T-helper 1 cell treated with Interleukin-12 subunit alpha and Interleukin-12 subunit beta and Interleukin-4 antibody, amounts not matched to agents 30 μg/mL and 1 μg/mL, for 36 hours (primary cell): ENCODE measurements around the gene CAPN2.

Experiments used
- H3K27ac Mint-ChIP-seq: one replicate; pipeline ENCODE4 v1.8.0; 2021; ENCODE audit warnings: mild to moderate bottlenecking, mixed read lengths
- H3K27me3 Mint-ChIP-seq: one replicate; pipeline ENCODE4 v1.8.0; 2021; ENCODE audit warnings: low read depth, mixed read lengths
- H3K36me3 Mint-ChIP-seq: one replicate; pipeline ENCODE4 v1.8.0; 2021; ENCODE audit warnings: low read depth, mixed read lengths
- H3K4me1 Mint-ChIP-seq: one replicate; pipeline ENCODE4 v1.8.0; 2021; ENCODE audit warnings: low read depth, mixed read lengths
- H3K4me3 Mint-ChIP-seq: one replicate; pipeline ENCODE4 v1.8.0; 2021; ENCODE audit warnings: mild to moderate bottlenecking, moderate library complexity, mixed read lengths
- H3K9me3 Mint-ChIP-seq: one replicate; pipeline ENCODE4 v1.8.0; 2021; ENCODE audit warnings: mixed read lengths

Gene CAPN2

DNA sequence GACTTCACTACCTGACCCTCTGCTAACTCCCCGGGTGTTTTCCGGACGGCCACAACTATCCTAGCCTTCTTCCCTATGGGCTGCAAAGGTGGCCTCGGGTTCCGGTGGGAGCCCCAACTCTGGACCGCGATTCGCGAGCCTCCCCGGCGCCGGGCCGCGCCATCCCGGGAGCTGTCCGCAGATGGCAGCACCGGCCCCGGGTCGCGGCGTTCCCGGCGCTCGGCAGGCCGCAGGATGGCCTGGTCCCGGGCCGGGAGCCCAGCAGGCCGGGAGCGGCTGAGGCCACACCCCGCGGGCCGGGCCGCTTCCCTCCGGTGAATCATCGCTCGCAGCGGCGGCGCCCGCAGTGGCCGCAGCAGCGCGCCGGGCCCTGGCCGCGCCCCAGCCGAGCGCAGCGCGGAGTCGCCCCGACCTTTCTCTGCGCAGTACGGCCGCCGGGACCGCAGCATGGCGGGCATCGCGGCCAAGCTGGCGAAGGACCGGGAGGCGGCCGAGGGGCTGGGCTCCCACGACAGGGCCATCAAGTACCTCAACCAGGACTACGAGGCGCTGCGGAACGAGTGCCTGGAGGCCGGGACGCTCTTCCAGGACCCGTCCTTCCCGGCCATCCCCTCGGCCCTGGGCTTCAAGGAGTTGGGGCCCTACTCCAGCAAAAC, at the start of gene CAPN2:
TSS of gene CAPN2 (plus strand) at position 346 of the 656 bp plus-strand sequence. CDS start at position 448, 102 bp downstream.
- Mint-ChIP-seq H3K4me1 (peaks cover 62% of the 10 kb centered on the region), H3K4me3 (peak within 1 kb of the TSS; percentile 83), H3K27me3 (peaks cover 7% of the 10 kb centered on the region), H3K27ac (peak within 1 kb of the TSS; percentile 81), H3K9me3 (no peaks in the 10 kb centered on the region), H3K36me3 (peaks cover 22% of the 10 kb centered on the region)

DNA sequence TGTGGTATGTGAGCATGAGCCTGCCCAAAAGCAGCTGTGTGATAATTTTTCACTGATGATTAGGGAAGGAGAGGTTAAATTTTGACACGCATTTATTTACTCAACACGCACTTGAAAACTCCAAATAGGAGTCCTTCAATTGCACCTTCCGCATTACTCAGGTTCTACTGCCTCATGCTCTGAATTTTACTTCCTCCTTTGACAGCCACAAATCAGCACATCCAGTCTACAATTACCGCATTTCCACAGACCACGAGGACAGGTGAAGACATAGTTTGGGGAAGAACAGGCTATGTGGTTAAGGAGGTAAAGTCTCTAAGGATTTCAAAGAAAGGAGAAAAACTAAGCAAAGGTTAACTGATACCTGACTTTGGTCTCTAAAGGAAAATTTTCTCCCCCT, 49.4 kb upstream of the CAPN2 start:
- no peak overlapping the region for H3K27ac Mint-ChIP-seq
- H3K9me3 Mint-ChIP-seq = no peaks in the 10 kb centered on the region
- H3K36me3 Mint-ChIP-seq = no peaks in the 10 kb centered on the region
- no peak overlapping the region for H3K4me3 Mint-ChIP-seq
- no peaks in the 10 kb centered on the region for H3K4me1 Mint-ChIP-seq
- peaks cover 15% of the 10 kb centered on the region for H3K27me3 Mint-ChIP-seq

DNA sequence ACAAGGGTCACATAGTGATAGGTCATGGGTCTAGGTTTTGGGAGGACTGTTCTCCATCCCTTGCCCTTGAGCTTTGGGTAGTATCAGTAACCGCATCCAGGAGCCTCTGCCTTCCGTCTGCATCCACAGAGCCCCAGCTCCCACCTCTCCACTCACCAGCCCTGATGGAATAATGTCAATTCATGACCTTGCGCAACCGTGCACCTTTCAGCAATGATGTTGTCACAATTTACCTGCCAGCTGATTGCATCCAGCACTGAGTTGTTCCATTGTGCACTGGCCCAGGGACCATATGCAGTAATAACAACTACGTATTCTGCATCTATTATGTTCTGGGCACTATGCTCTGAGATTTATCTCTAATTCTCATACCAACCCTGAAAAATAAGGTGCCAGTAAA, 48.2 kb upstream of the CAPN2 start:
- H3K4me3 Mint-ChIP-seq = no peak overlapping the region
- no peaks in the 10 kb centered on the region for H3K4me1 Mint-ChIP-seq
- H3K36me3 Mint-ChIP-seq = no peaks in the 10 kb centered on the region
- H3K27me3 Mint-ChIP-seq = peaks cover 24% of the 10 kb centered on the region
- H3K9me3 Mint-ChIP-seq = no peaks in the 10 kb centered on the region
- no peak overlapping the region for H3K27ac Mint-ChIP-seq

DNA sequence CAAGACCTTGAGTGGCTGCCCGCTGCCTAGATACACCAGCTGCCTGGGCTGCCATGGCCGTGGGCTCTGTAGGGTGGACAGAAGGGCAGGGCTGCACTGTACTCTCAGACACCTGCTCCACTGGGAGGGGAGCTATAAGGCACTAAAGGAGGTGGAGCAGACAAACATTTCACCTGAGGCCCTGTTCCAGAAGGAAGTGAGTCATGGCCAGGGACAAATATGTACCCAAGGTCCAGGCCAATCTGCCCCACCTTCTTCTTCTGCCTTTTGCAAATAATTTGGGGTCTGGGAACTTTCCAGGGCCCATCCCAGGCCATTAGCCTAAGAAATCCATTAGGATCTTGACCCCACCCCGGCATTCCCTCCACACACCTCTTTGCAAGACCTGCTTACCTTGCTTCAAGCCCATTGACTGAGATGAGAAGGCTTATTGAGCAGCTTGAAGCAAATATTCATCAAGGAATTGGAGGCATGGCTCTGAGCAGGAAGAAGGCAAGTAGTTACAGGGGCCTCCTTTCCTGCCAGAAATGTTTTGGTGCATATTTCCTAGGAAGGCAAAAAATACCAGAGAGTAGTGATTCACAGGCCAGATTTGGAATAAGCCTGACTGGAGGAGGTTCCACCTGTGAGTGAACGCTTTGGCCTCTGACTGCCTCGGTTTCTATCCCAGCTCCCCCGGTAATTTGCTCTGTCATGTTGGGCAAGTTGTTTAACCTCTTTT, 46.6 kb upstream of the CAPN2 start, which contains the start of gene CAPN8:
TSS of gene CAPN8 (minus strand) at position 110 of the 721 bp plus-strand sequence. CDS start at position 55, 55 bp downstream.
- Mint-ChIP-seq H3K27me3 (peaks cover 24% of the 10 kb centered on the region), H3K9me3 (no peaks in the 10 kb centered on the region), H3K27ac (no peak within 1 kb of the TSS), H3K4me1 (no peaks in the 10 kb centered on the region), H3K4me3 (no peak within 1 kb of the TSS), H3K36me3 (no peaks in the 10 kb centered on the region)

DNA sequence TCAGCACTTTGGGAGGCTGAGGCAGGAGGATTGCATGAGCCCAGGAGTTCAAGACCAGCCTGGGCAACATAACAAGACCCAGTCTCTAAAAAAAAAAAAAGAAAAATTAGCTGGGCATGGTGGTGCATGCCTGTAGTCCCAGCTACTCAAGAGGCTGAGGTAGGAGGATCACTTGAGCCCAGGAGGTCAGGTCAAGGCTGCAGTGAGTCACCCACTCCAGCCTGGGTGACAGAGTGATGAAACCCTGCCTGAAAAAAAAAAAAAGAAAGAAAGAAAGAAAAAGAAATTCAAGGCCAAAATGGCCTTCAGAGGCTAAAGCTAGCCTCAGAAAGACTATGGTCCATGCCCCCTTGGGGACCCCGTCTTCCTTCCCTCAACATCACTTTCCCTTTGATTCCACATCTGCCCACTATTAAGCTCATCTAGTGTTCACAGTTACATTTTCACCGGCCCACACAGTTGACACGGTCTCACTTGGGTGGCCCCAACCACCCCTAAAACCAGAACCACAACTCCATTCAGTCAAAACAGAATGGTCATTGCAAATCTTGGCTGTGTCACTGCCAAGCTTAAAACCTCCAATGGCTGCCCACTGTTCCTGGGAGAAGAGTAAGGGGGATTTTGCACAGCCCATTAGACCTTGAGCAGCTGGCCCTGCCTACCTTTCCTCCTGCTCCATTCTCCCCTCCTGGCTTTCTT, 44.7 kb upstream of the CAPN2 start:
- Mint-ChIP-seq H3K27me3 (peaks cover 32% of the 10 kb centered on the region), H3K36me3 (no peaks in the 10 kb centered on the region), H3K9me3 (no peaks in the 10 kb centered on the region), H3K4me3 (no peak overlapping the region), H3K27ac (no peak overlapping the region), H3K4me1 (no peaks in the 10 kb centered on the region)

DNA sequence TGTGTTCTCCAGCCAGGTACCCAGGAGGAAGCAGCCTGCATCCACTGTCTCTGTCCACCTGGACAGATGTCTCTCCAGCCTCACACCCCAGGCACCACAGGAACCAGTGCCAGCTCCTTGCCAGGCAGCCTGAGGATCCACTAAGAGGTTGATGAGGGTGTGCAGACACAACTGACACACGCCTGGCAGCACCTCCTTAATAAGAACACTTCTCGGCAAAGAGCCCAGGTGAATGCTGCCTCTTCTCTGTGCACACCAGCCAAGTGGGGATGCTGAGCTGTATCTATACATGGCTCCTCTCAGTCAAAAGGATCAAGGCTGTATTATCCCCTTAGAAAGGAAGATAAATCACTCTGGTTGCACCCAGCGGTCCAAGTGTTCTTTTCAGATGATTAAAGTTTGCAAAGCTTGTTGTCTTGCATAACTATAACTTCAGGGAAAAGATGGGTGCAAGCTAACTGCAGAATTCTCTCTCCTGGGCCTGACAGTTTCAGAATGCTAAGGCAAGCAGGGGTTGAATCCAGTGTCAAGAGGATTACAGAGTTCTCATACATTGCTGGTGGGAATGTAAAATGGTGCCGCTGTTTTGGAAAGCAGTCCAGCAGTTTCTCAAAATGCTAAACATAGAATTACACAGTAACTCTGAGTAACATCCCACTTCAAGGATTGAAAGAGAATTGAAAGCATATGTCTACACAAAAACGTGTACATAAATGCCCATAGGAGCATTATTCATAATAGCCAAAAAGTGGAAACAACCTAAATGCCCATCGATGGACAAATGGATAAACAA, 43.1 kb upstream of the CAPN2 start:
- H3K27ac Mint-ChIP-seq = no peak overlapping the region
- H3K9me3 Mint-ChIP-seq = no peaks in the 10 kb centered on the region
- H3K4me1 Mint-ChIP-seq = no peaks in the 10 kb centered on the region
- H3K27me3 Mint-ChIP-seq = peaks cover 22% of the 10 kb centered on the region
- H3K4me3 Mint-ChIP-seq = no peak overlapping the region
- no peaks in the 10 kb centered on the region for H3K36me3 Mint-ChIP-seq

DNA sequence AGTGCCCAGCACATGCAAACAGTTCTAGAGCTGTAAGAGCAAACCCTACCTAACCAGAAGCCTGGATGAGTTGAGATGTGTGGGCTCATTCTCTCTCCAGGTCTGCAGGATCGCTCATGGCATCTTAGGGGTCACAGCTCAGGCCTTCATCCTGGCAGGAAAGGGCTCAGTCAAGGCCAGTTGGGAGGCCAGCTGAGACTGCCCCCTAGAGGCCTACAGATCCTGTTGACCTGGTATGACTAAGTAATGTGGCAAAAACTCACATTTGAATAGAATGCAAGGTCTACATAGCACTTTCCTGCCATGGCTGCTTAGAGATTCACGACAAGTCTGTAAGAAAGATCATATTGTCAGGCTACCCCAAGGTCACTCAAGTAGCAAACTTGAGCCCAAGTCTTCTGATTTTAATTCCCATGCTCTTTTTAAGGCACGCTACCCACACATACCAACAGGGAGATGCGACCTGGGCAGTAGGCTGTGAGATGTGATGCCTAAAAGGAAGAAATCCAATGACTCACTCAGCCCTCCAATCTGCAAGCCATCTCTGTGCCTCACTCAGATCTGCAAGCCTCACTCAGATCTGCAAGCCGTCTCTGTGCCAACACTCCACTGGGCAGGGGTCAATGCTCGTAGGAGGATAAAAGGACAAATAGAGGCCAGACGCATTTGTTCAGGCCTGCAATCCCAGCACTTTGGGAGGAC, 41.7 kb upstream of the CAPN2 start:
- H3K9me3 Mint-ChIP-seq = peaks cover 8% of the 10 kb centered on the region
- no peaks in the 10 kb centered on the region for H3K4me1 Mint-ChIP-seq
- H3K27me3 Mint-ChIP-seq = peaks cover 20% of the 10 kb centered on the region
- no peak overlapping the region for H3K27ac Mint-ChIP-seq
- no peak overlapping the region for H3K4me3 Mint-ChIP-seq
- no peaks in the 10 kb centered on the region for H3K36me3 Mint-ChIP-seq

DNA sequence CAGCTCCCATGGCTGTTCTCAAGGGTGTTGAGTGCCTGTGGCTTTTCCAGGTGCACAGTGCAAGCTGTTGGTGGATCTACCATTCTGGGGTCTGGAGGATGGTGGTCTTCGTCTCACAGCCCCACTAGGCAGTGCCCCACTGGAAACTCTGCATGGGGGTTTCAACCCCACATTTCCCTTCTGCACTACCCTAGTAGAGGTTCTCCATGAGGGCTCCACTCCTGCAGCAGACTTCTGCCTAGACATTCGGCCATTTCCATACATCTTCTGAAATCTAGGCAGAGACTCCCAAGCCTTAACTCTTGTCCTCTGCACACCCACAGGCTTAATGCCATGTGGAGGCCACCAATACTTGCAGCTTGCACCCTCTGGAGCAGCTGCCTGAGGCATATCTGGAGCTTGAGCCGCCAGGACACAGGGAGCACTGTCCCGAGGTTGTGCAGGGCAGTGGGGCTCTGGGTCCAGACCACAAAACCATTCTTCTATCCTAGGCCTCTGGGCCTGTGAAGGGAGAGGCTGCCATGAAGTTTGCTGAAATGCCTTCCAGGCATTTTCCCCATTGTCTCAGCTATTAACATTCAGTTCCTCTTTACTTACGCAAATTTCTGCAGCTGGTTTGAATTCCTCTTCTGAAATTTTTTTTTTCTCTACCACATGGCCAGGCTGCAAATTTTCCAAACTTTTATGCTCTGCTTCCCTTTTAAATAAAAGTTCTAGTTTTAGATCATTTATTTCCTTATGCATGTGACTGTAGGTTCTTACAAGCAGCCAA, 38.0 kb upstream of the CAPN2 start:
- no peaks in the 10 kb centered on the region for H3K36me3 Mint-ChIP-seq
- no peak overlapping the region for H3K4me3 Mint-ChIP-seq
- H3K27ac Mint-ChIP-seq = no peak overlapping the region
- peaks cover 11% of the 10 kb centered on the region for H3K27me3 Mint-ChIP-seq
- H3K4me1 Mint-ChIP-seq = no peaks in the 10 kb centered on the region
- peaks cover 8% of the 10 kb centered on the region for H3K9me3 Mint-ChIP-seq

DNA sequence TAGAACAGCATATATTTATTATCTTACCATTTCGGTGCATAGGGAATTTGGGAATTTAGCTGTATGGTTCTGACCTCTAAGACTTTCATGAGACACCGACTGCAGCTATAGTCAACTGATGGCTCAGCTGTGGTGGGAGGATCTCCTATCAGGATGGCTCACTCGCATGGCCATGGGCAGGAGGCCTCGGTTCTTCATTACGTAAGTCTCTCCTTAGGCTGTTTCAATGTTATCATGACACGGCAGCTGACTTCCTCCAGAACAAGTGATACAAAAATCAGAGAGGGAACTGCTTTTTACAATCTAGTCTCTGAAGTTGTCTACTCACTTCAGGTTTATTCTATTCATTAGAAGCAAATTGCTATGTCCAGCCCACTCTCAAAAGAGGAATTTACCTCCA, 33.5 kb upstream of the CAPN2 start:
- Mint-ChIP-seq H3K4me3 (no peak overlapping the region), H3K27me3 (peaks cover 9% of the 10 kb centered on the region), H3K27ac (no peak overlapping the region), H3K9me3 (peaks cover 8% of the 10 kb centered on the region), H3K36me3 (no peaks in the 10 kb centered on the region), H3K4me1 (no peaks in the 10 kb centered on the region)

DNA sequence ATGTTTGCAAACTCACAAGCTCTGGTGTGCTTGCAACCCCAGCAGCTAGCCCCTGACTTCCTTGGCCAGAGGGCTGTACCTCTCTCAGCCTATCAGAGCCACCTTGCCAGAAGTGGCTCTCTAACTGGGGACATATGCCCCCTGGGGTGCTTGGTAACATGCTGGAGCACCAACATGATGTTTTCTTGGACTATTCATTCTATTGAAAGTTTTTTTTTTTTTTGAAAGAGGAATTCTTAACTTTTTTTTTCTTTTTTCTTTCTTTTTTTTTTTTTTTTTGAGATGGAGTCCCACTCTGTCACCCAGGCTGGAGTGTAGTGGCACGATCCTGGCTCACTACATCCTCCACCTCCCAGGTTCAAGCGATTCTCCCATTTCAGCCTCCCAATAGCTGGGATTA, 32.2 kb upstream of the CAPN2 start:
- Mint-ChIP-seq H3K27me3 (peaks cover 22% of the 10 kb centered on the region), H3K27ac (no peak overlapping the region), H3K4me1 (no peaks in the 10 kb centered on the region), H3K4me3 (no peak overlapping the region), H3K36me3 (no peaks in the 10 kb centered on the region), H3K9me3 (peaks cover under 1% of the 10 kb centered on the region)

DNA sequence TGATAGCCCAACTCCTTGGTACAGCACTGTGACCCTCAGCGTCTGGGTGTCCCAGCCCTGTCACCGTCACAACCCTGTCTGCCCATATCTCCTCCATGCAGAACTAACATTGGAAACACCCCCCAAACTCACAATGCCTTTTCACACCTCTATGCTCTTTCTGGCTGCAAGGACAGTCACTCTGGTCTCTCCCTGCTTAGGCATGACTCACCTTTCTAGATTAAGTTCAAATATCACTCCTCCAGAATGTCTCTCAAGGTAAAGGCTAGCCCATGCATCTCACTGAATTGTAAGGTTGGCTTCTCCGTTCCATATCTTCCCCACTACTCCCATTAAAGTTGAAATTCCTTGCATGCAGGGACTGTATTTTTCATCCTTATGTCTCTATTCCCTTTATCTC, 29.8 kb upstream of the CAPN2 start:
- H3K36me3 Mint-ChIP-seq = no peaks in the 10 kb centered on the region
- no peak overlapping the region for H3K4me3 Mint-ChIP-seq
- no peaks in the 10 kb centered on the region for H3K4me1 Mint-ChIP-seq
- H3K27me3 Mint-ChIP-seq = peaks cover 21% of the 10 kb centered on the region
- no peak overlapping the region for H3K27ac Mint-ChIP-seq
- H3K9me3 Mint-ChIP-seq = peaks cover 6% of the 10 kb centered on the region

DNA sequence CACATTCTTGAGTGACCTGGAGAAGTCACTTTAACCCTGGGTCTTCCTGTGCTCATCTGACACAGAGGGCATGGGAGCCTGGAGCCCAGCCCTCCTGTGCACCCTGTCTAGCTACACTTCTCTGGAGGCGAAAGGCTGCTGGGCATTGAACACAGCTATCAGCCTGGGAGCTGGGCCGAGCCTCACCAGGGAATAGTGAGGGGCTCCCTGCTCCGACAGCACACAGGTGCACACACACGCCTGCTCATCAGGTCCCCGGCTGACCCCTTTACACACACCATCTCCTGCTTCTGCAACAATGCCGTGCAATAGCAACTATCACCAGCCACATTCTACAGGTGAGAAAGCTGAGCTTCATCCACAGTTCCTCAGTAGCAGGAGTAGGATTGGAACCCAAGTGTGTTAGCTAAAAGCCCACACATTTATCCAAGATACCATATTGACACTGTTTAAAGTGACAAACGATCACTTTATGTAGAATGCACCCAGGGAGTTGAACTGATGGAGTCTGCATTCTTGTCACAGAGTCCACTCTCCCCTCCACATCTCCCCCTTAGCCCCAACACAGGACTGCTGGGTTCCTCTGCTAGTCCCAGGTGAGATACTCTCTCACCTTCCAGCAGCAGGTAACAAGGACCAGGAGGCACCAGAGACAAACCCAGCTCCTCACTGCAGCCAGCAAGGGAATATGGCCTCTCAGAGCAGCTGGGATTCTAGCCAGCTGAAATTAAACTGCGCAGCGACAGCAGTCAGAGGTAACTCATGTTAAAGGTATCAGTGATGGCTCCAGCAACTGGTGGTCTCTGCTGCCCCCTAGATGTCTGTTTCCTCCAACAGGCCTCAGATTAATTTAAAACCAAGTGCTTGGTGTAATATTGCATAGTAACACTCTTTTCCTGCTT, 28.5 kb upstream of the CAPN2 start:
- peaks cover 29% of the 10 kb centered on the region for H3K27me3 Mint-ChIP-seq
- H3K4me1 Mint-ChIP-seq = no peaks in the 10 kb centered on the region
- no peak overlapping the region for H3K27ac Mint-ChIP-seq
- H3K4me3 Mint-ChIP-seq = no peak overlapping the region
- no peaks in the 10 kb centered on the region for H3K36me3 Mint-ChIP-seq
- peaks cover 10% of the 10 kb centered on the region for H3K9me3 Mint-ChIP-seq

DNA sequence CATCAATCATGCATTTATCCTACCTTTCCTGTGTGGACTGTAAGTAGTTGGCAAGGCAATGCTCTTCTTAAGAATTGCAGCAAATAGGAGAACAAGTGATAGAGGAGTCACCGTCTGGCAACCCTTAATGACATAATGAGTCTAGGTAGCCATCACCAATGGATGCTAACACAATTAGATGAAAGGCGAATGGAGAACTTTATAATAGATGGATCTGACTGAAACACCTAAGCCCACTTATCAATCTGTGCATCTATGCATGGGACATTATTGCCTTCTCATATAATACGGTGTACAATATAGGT, 27.9 kb upstream of the CAPN2 start:
- H3K4me3 Mint-ChIP-seq = no peak overlapping the region
- peaks cover 10% of the 10 kb centered on the region for H3K9me3 Mint-ChIP-seq
- H3K27ac Mint-ChIP-seq = no peak overlapping the region
- H3K27me3 Mint-ChIP-seq = peaks cover 31% of the 10 kb centered on the region
- H3K36me3 Mint-ChIP-seq = no peaks in the 10 kb centered on the region
- H3K4me1 Mint-ChIP-seq = no peaks in the 10 kb centered on the region
